GM18517 (cell line): Measurements from ENCODE around the gene GPC5.
"Not testable (repeated sequence)": the region's sequence is repeated elsewhere in the genome, so short reads cannot be mapped to it uniquely, and the experiment has no call there.

Experiments
- ATAC-seq: cut with Tn5 transposase; IDR thresholded peaks from one replicate; pipeline ENCODE4 v1.9.1; 2021; ENCODE audit warnings: mild to moderate bottlenecking, moderate library complexity; ENCODE audit not compliant: unreplicated experiment

The GPC5 gene

GRCh38 chr13:92500192-92500591 is 1101.8 kb downstream of the GPC5 start:
- ATAC-seq, result no peak

- ATAC-seq, result no peak
Measured at GRCh38 chr13:92510416-92510815, 1112.0 kb downstream of the GPC5 start.

- ATAC-seq, result no peak
Measured at GRCh38 chr13:92512852-92513251, 1114.4 kb downstream of the GPC5 start.

DNA sequence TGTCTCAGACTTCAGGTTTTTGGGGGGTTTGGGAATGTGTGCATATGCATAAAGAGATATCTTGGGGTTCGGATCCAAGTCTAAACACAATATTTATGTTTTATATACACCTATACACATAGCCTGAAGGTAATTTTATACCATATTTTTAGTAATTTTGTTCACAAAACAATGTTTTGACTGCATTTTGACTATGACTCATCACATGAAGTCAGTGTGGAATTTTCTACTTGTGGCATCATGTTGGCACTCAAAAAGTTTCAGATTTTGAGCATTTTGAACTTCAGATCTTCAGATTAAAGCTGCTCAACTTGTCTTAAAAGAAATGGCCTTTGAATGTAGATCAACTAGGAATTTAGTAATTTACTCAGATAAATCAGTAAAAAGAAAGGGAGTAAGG is 1115.3 kb downstream of the GPC5 start:
- no peak for ATAC-seq

DNA sequence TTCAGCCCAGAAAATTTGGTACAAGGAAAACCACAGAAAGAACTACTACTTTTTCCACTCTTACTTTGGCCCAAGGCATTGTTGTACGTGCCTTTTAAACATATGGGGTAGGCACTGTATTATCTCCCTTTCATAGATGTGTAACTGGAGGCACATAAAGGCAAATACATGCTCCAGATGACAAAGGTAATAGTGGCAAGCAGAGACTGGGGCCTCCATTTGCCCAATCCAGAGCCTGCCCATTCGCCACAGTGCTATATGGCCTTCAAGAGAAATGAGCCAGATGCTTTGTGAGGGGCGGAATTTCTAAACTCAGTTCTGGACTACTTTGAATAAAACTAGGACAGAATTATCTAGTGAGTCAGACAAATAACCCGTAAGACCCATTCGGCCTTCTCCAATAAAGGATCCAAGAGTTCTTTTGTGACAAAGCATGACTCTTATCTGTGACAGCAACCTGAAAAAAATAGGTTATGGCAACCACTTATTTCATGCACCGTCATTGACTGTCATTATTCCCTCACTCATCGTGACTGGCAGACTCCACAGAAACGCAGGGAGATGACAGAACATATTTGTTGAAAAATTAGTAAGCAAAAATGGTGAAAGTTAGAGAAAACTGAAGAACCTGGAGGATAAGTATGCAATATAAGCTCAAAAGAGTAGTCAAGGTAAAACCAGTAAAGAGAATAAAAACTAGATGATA is 1116.2 kb downstream of the GPC5 start:
- no peak for ATAC-seq

DNA sequence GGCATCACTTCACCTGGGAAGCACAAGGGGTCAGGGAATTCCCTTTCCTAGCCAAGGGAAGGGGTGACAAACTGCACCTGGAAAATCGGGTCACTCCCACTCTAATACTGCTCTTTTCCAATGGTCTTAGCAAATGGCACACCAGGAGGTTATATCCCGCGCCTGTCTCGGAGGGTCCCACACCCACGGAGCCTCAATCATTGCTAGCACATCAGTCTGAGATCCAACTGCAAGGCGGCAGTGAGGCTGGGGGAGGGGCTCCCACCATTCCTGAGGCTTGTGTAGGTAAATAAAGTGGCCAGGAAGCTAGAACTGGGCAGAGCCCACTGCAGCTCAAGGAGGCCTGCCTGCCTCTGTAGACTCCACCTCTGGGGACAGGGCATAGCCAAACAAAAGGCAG is 1118.5 kb downstream of the GPC5 start:
- not testable (repeated sequence) for ATAC-seq

- not testable (repeated sequence) for ATAC-seq
Measured at GRCh38 chr13:92518622-92519021, 1120.2 kb downstream of the GPC5 start.

DNA sequence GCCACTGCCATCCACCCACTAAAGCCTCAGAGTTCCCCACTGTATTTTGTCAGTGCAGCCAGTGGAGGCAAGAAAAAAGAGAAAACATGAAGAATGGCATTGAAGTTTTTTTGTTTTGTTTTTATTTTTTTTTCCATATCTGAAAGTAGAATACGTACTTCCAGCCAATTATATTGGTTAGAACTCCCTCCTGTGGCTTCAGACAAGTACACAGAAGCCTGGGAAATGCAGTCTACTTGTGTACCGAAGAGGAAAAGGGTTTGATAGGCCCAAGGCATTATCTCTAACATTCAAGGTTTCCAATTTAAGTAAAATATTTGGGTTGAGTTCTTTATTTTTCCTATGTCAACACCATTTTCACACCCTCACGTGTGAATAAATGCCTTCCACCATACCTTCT is 1131.9 kb downstream of the GPC5 start:
- ATAC-seq, result no peak

DNA sequence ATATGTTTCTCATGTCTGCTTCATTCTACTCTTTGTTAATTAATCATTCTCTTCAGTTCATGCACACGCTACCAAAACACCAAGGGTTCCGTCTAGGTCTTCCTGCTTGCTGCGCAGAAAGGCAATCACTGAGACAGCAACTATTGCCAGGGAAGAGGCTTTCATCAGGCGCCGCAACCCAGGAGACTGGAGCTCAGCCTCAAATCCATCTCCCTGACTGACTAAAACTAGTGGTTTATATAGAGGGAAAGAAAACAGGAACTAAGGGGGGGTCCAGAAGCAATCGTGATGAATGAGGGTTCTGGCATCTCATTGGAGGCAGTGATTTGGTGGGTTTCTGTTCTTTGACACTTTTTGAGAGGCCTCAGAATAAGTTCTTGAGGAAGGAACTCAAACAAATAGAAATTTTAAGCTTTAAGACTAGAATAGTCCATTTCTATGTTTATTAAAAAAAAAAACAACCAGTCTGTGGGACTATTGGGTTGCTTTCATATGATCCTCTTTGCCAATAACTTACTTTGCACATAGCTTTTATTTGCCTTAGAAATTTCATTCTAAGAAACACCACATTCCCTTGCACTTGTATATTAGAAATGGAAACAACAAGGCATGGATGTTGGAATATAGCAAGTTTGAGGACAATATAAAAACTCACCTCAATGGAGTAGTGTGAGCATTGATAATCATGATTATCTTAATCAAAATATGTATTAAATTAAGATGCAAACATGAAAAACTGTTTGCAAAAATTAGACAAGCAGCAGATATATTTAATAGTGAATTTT is 1137.0 kb downstream of the GPC5 start:
- ATAC-seq, result no peak

DNA sequence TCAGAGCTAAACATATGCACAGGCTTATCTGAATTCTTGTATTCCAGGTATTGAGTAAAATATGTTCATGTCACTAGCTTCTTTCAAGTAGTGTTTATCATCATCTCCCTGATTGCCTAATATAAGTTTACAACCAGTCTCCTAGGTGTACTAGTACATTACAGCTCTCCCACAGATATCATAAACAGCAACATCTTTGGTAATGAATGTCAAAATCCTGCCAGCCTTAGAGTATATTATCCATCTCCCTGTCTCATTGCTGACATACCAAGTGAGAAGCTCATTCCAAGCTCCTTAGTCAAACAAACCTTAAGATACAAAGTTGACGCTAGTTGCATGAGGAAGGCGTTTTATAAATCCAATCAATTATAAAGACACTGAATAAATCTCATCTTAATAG is 1139.0 kb downstream of the GPC5 start:
- ATAC-seq, result no peak

DNA sequence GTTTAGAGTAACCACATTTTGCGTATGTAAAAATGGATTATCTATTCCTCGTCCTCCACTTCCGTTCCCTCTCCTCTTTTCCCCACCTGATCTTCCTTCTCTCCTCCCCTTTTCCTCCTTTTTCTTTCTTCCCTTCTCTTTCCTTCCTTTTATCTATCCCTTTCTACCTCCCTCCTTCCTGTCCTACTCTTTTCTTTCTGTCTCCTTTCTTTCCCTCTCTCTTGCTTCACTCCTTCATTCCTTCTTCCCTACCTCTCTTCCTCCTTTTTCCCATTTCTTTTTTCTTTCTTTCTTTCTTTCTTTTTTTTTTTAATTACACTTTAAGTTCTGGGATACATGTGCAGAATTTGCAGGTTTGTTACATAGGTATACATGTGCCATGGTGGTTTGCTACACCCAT is 1139.7 kb downstream of the GPC5 start:
- no peak for ATAC-seq

GRCh38 chr13:92539148-92539547 is 1140.7 kb downstream of the GPC5 start:
- not testable (repeated sequence) for ATAC-seq

GRCh38 chr13:92547266-92547665 is 1148.8 kb downstream of the GPC5 start:
- no peak for ATAC-seq

GRCh38 chr13:92549276-92549675 is 1150.9 kb downstream of the GPC5 start:
- ATAC-seq, result no peak

DNA sequence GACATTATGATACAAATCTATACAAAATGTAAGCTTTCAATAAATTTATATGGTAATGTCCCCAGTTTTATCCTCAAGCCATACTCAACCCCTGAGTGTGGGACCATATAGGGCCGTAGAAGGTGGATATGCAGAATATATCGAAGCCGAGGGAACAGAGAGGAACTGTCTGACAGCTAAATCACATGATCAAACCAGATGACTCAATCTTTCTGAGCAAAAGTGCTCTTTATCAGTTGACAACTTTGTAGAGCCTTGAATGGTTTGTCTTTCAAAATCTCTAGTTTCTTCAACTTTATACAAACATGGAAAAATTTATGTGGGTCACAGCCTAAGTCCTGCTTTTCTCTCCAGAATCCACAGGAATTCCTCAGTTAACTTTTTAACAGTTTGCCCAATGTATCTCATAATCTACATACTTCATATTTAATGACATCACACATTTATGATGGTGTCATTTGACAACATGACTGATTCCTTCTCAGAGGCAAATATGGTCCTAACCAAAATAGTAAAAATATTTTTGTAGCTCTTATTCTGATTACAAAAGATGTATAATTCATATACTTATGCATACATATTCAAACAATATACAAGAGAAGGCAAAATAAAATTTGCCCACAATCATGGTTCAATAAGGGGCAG is 1155.2 kb downstream of the GPC5 start:
- ATAC-seq, result no peak

GRCh38 chr13:92560883-92561282 is 1162.5 kb downstream of the GPC5 start:
- no peak for ATAC-seq

DNA sequence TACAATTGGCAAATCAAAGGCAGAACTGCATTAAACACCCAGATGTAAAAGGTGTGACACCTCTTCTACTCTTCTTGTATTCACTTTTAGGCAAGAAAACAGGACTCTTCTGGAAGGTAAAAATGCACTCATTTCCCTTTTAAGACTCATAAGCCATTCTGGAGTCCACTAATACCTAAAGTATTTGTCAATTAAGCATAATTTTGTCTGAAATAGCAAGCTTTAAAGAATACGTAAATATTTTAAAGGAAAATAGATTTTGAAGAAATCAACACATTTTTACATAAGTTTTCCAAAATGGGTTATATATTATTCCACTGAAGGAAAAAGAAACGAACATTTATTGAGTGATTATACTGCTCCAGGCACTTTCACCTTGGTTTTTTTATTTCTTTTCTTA is 1166.5 kb downstream of the GPC5 start:
- ATAC-seq, result no peak

- ATAC-seq, result no peak
Measured at GRCh38 chr13:92566767-92567166, 1168.3 kb downstream of the GPC5 start.

GRCh38 chr13:92572190-92572589 is 1173.8 kb downstream of the GPC5 start:
- ATAC-seq, result no peak

GRCh38 chr13:92573467-92574057 is 1175.1 kb downstream of the GPC5 start:
- ATAC-seq, result no peak

DNA sequence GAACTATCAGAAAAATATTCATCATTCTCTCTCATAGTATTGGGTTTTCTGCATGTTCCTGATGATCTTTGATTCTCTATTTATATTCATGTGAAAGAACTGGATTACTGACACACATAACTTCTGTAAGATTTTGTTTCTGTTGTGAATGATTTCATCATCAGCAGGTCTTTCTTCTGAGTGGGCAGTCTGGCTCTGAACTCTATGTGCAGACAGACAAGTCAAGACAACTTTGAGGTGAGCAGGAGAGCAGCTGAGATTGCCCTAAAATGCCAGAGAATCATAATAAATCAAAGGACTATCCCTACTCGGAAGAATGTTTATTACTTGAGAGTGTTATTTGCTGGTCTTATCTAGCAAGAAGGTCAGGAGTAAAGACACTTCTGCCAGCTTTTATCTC is 1176.1 kb downstream of the GPC5 start:
- no peak for ATAC-seq

- no peak for ATAC-seq
Measured at GRCh38 chr13:92575777-92576176, 1177.4 kb downstream of the GPC5 start.
